NB4 (cell line): ENCODE data around the gene ZFPM1.

Experiments used
- CTCF ChIP-seq: IDR thresholded peaks from one replicate; pipeline ENCODE4 v1.5.1; 2012; ENCODE audit warnings: low read depth, low read length
- MAX ChIP-seq: IDR thresholded peaks from 2 replicates; pipeline ENCODE4 v1.6.1; 2011; ENCODE audit warnings: low read depth, low read length
- POLR2A ChIP-seq: IDR thresholded peaks from 2 replicates; pipeline ENCODE4 v1.6.1; 2011; ENCODE audit warnings: mild to moderate bottlenecking; ENCODE audit not compliant: insufficient read length; ENCODE audit errors: extremely low read depth

GRCh38 chr16:88519240-88519639 is 66.2 kb downstream of the ZFPM1 start:
- TF ChIP-seq POLR2A = no peak
- TF ChIP-seq CTCF = no peak
- TF ChIP-seq MAX = no peak
